HG03520 (cell line): ENCODE results near the gene NMRAL1.

ENCODE experiments used
- ATAC-seq: cut with Tn5 transposase; IDR thresholded peaks from one replicate; pipeline ENCODE4 v1.9.1; 2021; ENCODE audit warnings: mild to moderate bottlenecking, moderate library complexity; ENCODE audit not compliant: unreplicated experiment

The NMRAL1 gene

GRCh38 chr16:4505356-4506147 is 31.1 kb upstream of the NMRAL1 start:
- peak; percentile 85 for ATAC-seq

- no peak for ATAC-seq
These were observed 26.6 kb upstream of the NMRAL1 start for GRCh38 chr16:4501071-4501478.

- ATAC-seq = no peak
These were observed 25.8 kb upstream of the NMRAL1 start for GRCh38 chr16:4500272-4500671.

GRCh38 chr16:4499196-4499555 is 24.8 kb upstream of the NMRAL1 start:
- ATAC-seq = no peak

GRCh38 chr16:4498546-4499195 is 24.2 kb upstream of the NMRAL1 start:
- ATAC-seq = no peak

- ATAC-seq = no peak
These were observed 21.9 kb upstream of the NMRAL1 start for GRCh38 chr16:4496305-4496704.

GRCh38 chr16:4495766-4496165 is 21.3 kb upstream of the NMRAL1 start:
- ATAC-seq = no peak

GRCh38 chr16:4494746-4495490 is 20.5 kb upstream of the NMRAL1 start:
- no peak for ATAC-seq

GRCh38 chr16:4491898-4492297 is 17.5 kb upstream of the NMRAL1 start:
- ATAC-seq = no peak

GRCh38 chr16:4489030-4489429 is 14.6 kb upstream of the NMRAL1 start:
- ATAC-seq = no peak

GRCh38 chr16:4488499-4488967 is 14.1 kb upstream of the NMRAL1 start:
- no peak for ATAC-seq

GRCh38 chr16:4487955-4488498 is 13.6 kb upstream of the NMRAL1 start:
- no peak for ATAC-seq

- ATAC-seq = no peak
These were observed 11.9 kb upstream of the NMRAL1 start for GRCh38 chr16:4486126-4486893.

- no peak for ATAC-seq
These were observed 7.5 kb upstream of the NMRAL1 start for GRCh38 chr16:4481963-4482362.

GRCh38 chr16:4481526-4481925 is 7.1 kb upstream of the NMRAL1 start:
- ATAC-seq = no peak

GRCh38 chr16:4477966-4478365 is 3.5 kb upstream of the NMRAL1 start:
- ATAC-seq = no peak

- peak; percentile 73 for ATAC-seq
These were observed 1.7 kb upstream of the NMRAL1 start, which contains the start of gene HMOX2 for GRCh38 chr16:4475880-4476788. HMOX2 (plus strand) TSS chr16:4476398; CDS start chr16:4505525, 29,127 bp downstream.

GRCh38 chr16:4472880-4473279 is 1.5 kb downstream of the NMRAL1 start:
- ATAC-seq = no peak

- no peak for ATAC-seq
These were observed 2.6 kb downstream of the NMRAL1 start for GRCh38 chr16:4471869-4472268.

- no peak for ATAC-seq
These were observed 5.5 kb downstream of the NMRAL1 start for GRCh38 chr16:4468972-4469371.
